Adrenal gland (tissue), 12 donors: ENCODE measurements around the gene BCL2. TPM values are rescaled to one million over a fixed set of nuclear protein-coding genes. Genes with fewer than 3 reads are reported as not detected.

ENCODE experiments used
- DNase-seq, 7 donors: peaks; one replicate each; pipeline ENCODE4 v3.0.0-alpha.2; 2019 to 2020
- H3K27ac ChIP-seq, 5 donors: fragments of 200-600 bp; sonication (generic) in 4 of 5; 1 replicate in 3 of 5; 2 replicates in 2 of 5; pipeline versions ENCODE4 v1.5.1 to v1.8.0; 2016 to 2020; ENCODE audit warnings: mild to moderate bottlenecking in 1 of 5
- H3K27me3 ChIP-seq: fragments of 200-600 bp; 2 replicates; pipeline ENCODE4 v1.8.0; 2021
- H3K36me3 ChIP-seq, 2 donors: fragments of 200-600 bp; replicated peaks in 1 of 2; 1 replicate in 1 of 2; 2 replicates in 1 of 2; pipeline versions ENCODE4 v1.5.1 to v1.8.0; 2018 to 2022
- H3K4me1 ChIP-seq, 2 donors: fragments of 200-600 bp; replicated peaks in 1 of 2; 1 replicate in 1 of 2; 2 replicates in 1 of 2; pipeline versions ENCODE4 v1.5.1 to v1.8.0; 2018 to 2021
- H3K4me3 ChIP-seq, 4 donors: fragments of 200-600 bp; sonication (generic) in 3 of 4; one replicate each; pipeline ENCODE4 v1.5.1; 2016 to 2018
- H3K9me3 ChIP-seq, 3 donors: fragments of 200-600 bp; sonication (generic) in 1 of 3; replicated peaks in 1 of 3; 1 replicate in 2 of 3; 2 replicates in 1 of 3; pipeline versions ENCODE4 v1.5.1 to v1.8.0; 2016 to 2021
- POLR2A ChIP-seq, 2 donors: fragments of 450-650 bp; IDR thresholded peaks; one replicate each; pipeline ENCODE4 v1.6.1; 2017; ENCODE audit warnings: antibody characterized with exemption in 2 of 2, mild to moderate bottlenecking in 2 of 2, moderate library complexity in 1 of 2
- WGBS, 4 donors: extraction: QIAGEN DNeasy Blood & Tissue Kit in 2 of 4; methylation state at CpG; one replicate each; pipeline versions ENCODE4 v1.1.5 to v1.1.7; 2013 to 2017; 5-methylcytosine and 5-hydroxymethylcytosine counted together
- intact Hi-C, 2 donors: fragments of 100-400 bp; cut with DNase I; formaldehyde crosslinking; loops; one replicate each; pipeline versions ENCODE4 v1.14.1 to v1.15.0; 2022 to 2023
- polyA plus RNA-seq, 3 donors: library from polyadenylated mRNA; stranded (reverse); fragments of 200-250 nt in 2 of 3; fragments of 350-450 nt in 1 of 3; fragmentation: Illumina TruSeq in 1 of 3; extraction: RNeasy Lipid Tissue Mini Kit (QIAGEN cat#74804) in 1 of 3; gene quantifications; one replicate each; pipeline ENCODE4 v1.2.3, GENCODE V29; 2013 to 2014
- total RNA-seq, 9 donors: library from RNA; depleted of rRNA in 4 of 9; stranded (reverse); fragments of >200 nt in 4 of 9; fragments of 120-200 nt in 1 of 9; fragmentation: NEBNext Ultra II Directional in 1 of 9; extraction: Animal tissue kit (Norgen Biotek cat#: 25700) in 1 of 9; gene quantifications; one replicate each; pipeline versions ENCODE4 v1.1.0 to v1.2.4, GENCODE V29; 2013 to 2023
- TF ChIP-seq, protein P1 (sequence below), 6 experiments: fragments of 450-650 bp in 4 of 6; fragments of 200-600 bp in 2 of 6; sonication (generic) in 1 of 6; IDR thresholded peaks; 1 replicate in 5 of 6; 2 replicates in 1 of 6; pipeline versions ENCODE4 v1.5.1 to v1.8.0; 2016 to 2021; ENCODE audit warnings: antibody characterized with exemption in 6 of 6, mild to moderate bottlenecking in 2 of 6, moderate library complexity in 1 of 6
- donor health status: healthy with polysubstance abuse.
- donor health status: Bipolar disorder and iron deficiency.
- donor health status: DM: yes; HTN: yes; CAD: no.
- donor health status: DM: no; HTN: no; CAD: no.
- donor health status: DM: no; HTN: no; CAD: no.
- donor health status: DM: yes; HTN: yes; CAD: no.

BCL2 gene
- total and polyA plus RNA-seq, 12 donors = 0.85 to 7.7 (median 3.4) TPM

DNA sequence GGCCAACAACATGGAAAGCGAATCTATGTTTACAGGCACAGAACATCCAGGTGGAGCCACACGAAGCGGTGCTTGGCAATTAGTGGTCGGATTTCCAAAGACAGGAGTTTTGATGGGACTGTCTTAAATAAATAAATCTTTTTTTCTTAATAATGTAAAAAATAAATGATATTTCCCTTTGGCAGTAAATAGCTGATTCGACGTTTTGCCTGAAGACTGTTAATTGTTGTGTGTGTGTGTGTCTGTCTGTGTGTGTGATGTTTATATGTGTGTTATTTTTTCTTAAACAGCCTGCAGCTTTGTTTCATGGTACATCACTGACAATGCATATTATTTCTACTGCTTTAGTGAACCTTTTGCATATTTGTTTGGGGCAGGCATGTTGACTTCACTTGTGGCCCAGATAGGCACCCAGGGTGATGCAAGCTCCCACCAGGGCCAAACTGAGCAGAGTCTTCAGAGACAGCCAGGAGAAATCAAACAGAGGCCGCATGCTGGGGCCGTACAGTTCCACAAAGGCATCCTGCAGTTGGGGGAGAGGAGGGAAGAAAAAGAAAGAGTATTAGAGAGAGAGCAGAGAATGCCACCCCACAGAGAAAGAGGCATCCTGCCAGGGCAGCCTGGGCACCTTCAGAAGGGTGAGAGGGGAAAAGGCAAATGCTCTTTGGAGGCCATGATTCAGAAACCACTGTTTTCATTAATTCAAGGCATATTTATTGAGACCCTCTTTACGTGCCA, 191.2 kb downstream of the BCL2 start:
- no peaks in the 10 kb centered on the region for H3K36me3 ChIP-seq
- intact Hi-C loops = loop anchor here in 1 of 2 donors (5.0 kb wide), 1 partner anchor 194 kb away; no protein-coding TSS in a partner anchor
- no peak overlapping the region for H3K27ac ChIP-seq
- no peaks in the 10 kb centered on the region for H3K9me3 ChIP-seq
- WGBS, 4 donors = 84 to 94% (median 88%) methylated on average over 9 of the region's 9 CpGs
- TF ChIP-seq, protein P1, sequence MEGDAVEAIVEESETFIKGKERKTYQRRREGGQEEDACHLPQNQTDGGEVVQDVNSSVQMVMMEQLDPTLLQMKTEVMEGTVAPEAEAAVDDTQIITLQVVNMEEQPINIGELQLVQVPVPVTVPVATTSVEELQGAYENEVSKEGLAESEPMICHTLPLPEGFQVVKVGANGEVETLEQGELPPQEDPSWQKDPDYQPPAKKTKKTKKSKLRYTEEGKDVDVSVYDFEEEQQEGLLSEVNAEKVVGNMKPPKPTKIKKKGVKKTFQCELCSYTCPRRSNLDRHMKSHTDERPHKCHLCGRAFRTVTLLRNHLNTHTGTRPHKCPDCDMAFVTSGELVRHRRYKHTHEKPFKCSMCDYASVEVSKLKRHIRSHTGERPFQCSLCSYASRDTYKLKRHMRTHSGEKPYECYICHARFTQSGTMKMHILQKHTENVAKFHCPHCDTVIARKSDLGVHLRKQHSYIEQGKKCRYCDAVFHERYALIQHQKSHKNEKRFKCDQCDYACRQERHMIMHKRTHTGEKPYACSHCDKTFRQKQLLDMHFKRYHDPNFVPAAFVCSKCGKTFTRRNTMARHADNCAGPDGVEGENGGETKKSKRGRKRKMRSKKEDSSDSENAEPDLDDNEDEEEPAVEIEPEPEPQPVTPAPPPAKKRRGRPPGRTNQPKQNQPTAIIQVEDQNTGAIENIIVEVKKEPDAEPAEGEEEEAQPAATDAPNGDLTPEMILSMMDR (IDR thresholded peaks at IDR 0.05) = no peak
- no peak for TF ChIP-seq POLR2A (IDR thresholded peaks at IDR 0.05)
- H3K4me1 ChIP-seq = no peaks in the 10 kb centered on the region
- H3K27me3 ChIP-seq = no peaks in the 10 kb centered on the region
- no peak for DNase-seq
- H3K4me3 ChIP-seq = no peak overlapping the region

DNA sequence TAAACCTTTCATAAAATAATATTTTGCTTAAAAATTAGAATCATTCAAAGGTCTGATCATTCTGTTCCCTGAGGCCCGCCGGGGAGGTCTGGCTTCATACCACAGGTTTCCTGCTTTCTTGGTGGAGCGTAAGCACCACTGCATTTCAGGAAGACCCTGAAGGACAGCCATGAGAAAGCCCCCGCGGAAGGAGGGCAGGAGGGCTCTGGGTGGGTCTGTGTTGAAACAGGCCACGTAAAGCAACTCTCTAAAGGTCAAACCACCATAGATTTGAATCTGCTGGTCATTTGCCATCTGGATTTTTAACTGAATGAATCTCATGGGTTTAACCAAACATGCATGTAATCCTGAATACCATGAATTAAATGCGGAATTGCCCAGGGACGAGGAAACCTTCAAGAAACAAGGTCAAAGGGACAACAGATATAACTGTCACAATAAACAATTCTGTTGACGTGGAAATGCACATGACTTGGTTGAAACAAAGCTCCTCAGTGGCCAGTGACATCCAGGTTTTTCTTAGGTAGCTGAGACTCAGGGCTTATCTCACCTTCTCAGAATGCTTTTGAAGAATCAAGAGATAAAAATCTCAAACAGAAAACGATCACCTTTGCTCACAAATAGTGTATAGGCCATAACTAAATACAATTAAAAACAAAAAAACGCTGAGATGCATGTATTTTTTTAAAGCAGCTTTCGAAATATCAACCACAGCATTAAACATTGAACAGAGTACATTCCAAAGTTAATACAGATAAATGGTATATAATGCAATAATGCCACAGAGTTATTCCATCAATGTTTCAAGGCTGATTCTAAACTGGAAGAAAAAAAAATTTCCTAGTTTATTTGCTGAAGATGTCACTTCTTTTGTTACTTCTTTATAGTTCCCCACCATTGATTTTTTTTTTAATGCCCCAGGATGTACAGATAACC, 193.2 kb downstream of the BCL2 start:
- Histone ChIP-seq H3K4me3 (no peak overlapping the region), H3K4me1 (no peaks in the 10 kb centered on the region), H3K9me3 (no peaks in the 10 kb centered on the region), H3K27me3 (no peaks in the 10 kb centered on the region), H3K27ac (no peak overlapping the region), H3K36me3 (no peaks in the 10 kb centered on the region)
- WGBS, 4 donors = 71 to 75% (median 73%) methylated on average over 12 of the region's 12 CpGs
- no peak for DNase-seq
- intact Hi-C loops = loop anchor here in 1 of 2 donors (5.0 kb wide), 1 partner anchor 196 kb away; no protein-coding TSS in a partner anchor
- TF ChIP-seq POLR2A (IDR thresholded peaks at IDR 0.05) = no peak
- TF ChIP-seq, protein P1 (IDR thresholded peaks at IDR 0.05) = no peak

DNA sequence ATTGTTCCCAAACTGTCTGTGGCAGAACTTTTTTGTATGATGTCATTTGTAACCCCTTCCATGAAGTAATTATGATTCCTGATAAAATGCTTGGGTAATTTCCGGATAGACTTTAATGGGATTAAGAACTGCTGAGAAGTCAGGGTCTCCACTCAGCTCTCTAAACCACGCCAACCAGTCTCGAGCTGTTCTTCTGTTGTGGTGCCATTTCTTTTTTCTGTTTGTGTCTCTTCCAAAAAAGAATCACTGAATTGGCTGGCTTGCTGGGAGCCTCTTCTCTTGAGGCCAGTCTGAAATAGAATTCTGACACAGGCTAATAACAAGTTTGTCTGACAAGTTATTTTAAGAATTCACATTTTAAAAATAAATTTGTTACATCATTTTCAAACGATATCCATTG, 198.9 kb downstream of the BCL2 start:
- Histone ChIP-seq H3K4me3 (no peak overlapping the region), H3K9me3 (no peaks in the 10 kb centered on the region), H3K36me3 (no peaks in the 10 kb centered on the region), H3K27me3 (no peaks in the 10 kb centered on the region), H3K4me1 (no peaks in the 10 kb centered on the region), H3K27ac (no peak overlapping the region)
- TF ChIP-seq, protein P1 (IDR thresholded peaks at IDR 0.05) = no peak
- TF ChIP-seq POLR2A (IDR thresholded peaks at IDR 0.05) = no peak
- WGBS, 4 donors = 76 to 87% (median 80%) methylated on average over 4 of the region's 4 CpGs
- no peak for DNase-seq
- intact Hi-C loops = no loop called here

DNA sequence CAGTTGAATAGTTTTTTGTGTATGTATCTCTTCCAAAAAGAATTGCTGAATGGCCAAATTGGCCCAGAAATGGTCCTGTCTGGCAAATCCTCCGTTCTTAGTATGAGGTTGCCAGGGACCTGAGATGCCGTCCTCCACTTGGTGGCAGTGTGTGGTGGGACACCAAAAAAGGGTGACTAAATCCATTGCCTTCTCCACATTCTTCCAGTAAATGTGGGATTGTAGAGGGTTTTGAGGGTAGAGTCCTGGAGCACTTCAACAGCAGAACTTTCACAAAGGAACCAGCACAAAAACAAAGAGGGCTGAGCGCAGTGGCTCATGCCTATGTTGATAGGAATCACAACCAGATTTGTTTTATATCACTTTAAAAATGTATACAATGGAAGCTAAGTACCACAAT, 199.9 kb downstream of the BCL2 start:
- intact Hi-C loops = no loop called here
- 45 to 64% (median 53%) methylated on average over 3 of the region's 3 CpGs for WGBS, 4 donors
- no peaks in the 10 kb centered on the region for H3K4me1 ChIP-seq
- H3K4me3 ChIP-seq = no peak overlapping the region
- H3K36me3 ChIP-seq = no peaks in the 10 kb centered on the region
- H3K27me3 ChIP-seq = no peaks in the 10 kb centered on the region
- no peaks in the 10 kb centered on the region for H3K9me3 ChIP-seq
- no peak overlapping the region for H3K27ac ChIP-seq
- TF ChIP-seq, protein P1 (IDR thresholded peaks at IDR 0.05) = peak in 5 of 6 experiments; percentile 14 to 44 (median 27)
- TF ChIP-seq POLR2A (IDR thresholded peaks at IDR 0.05) = no peak
- peak in 3 of 7 donors; percentile 21 to 40 (median 32) for DNase-seq
